Measurements from ENCODE around the gene LEP. TPM values are rescaled to one million over a fixed set of nuclear protein-coding genes. Genes with fewer than 3 reads are reported as not detected.

Gene LEP
- polyA plus RNA-seq, 2 of the 4 experiments (the other 2 are of a cell fraction): not detected

- no peak for FAIRE-seq
- WGBS (ENCODE audit: missing lambda C conversion rate): 95% methylated on average over 10 of the region's 10 CpGs
- Histone ChIP-seq H3K4me1 (no peaks in the 10 kb centered on the region), H3K27ac (no peak overlapping the region), H3K4me2 (no peak overlapping the region), H3K4me3 (no peak overlapping the region), H3K9me3 (no peaks in the 10 kb centered on the region)
- CTCF ChIA-PET: interaction anchor here (1.4 kb wide), 1 partner anchor 85 kb away, joined by 3 read pairs; no protein-coding TSS in a partner anchor
- ATAC-seq: no peak
- no peak for TF ChIP-seq ZNF302 (CRISPR knock-in tag; IDR thresholded peaks at IDR 0.05)
- TF ChIP-seq EP300 (IDR thresholded peaks at IDR 0.05): no peak
- TF ChIP-seq MAZ (IDR thresholded peaks at IDR 0.05; ENCODE audit: borderline replicate concordance, low read depth, low read length): no peak
- TF ChIP-seq HOXA7 (CRISPR knock-in tag; IDR thresholded peaks at IDR 0.05): no peak
- no peak for TF ChIP-seq POLR2AphosphoS2 (conservative IDR thresholded peaks at IDR 0.05; ENCODE audit: low read length)
- no peak for TF ChIP-seq USF2 (IDR thresholded peaks at IDR 0.05)
- TF ChIP-seq EHF (CRISPR knock-in tag; IDR thresholded peaks at IDR 0.05): no peak
- no peak for TF ChIP-seq TFCP2L1 (CRISPR knock-in tag; IDR thresholded peaks at IDR 0.05)
- TF ChIP-seq HOXB13 (CRISPR knock-in tag; IDR thresholded peaks at IDR 0.05; ENCODE audit: low read depth): no peak
- no peak for TF ChIP-seq CHD4 (IDR thresholded peaks at IDR 0.05; ENCODE audit: borderline replicate concordance)
- TF ChIP-seq HES2 (IDR thresholded peaks at IDR 0.05): no peak
- no peak for TF ChIP-seq E2F6 (IDR thresholded peaks at IDR 0.05; ENCODE audit: borderline replicate concordance, low read depth)
- no peak for TF ChIP-seq NPAS2 (CRISPR knock-in tag; IDR thresholded peaks at IDR 0.05; ENCODE audit: borderline replicate concordance)
- no peak for TF ChIP-seq RNF2 (IDR thresholded peaks at IDR 0.05; ENCODE audit: borderline replicate concordance, low read depth)
- TF ChIP-seq SREBF2 (IDR thresholded peaks at IDR 0.05): no peak
- TF ChIP-seq TP53 (CRISPR knock-in tag; IDR thresholded peaks at IDR 0.05): no peak
- TF ChIP-seq NFE2L2 (conservative IDR thresholded peaks at IDR 0.05; ENCODE audit: low read length): no peak
- no peak for TF ChIP-seq FOXS1 (CRISPR knock-in tag; IDR thresholded peaks at IDR 0.05)
- POLR2A ChIA-PET: interaction anchor here (0.7 kb wide), 1 partner anchor 10 kb away, joined by 3 read pairs; no protein-coding TSS in a partner anchor
- DNase-seq (ENCODE audit: low read depth in 1 of 2, low spot score in 1 of 2): no peak
Measured at GRCh38 chr7:128302139-128302538, 61.1 kb downstream of the LEP start.

- TF ChIP-seq FOSB (CRISPR knock-in tag; IDR thresholded peaks at IDR 0.05): no peak
- no peak for TF ChIP-seq MAFK (IDR thresholded peaks at IDR 0.05; ENCODE audit: partially characterized antibody)
- TF ChIP-seq E2F6 (IDR thresholded peaks at IDR 0.05; ENCODE audit: borderline replicate concordance, low read depth): no peak
- TF ChIP-seq HMGXB4 (CRISPR knock-in tag; IDR thresholded peaks at IDR 0.05; ENCODE audit: borderline replicate concordance): no peak
- TF ChIP-seq PHF8 (IDR thresholded peaks at IDR 0.05; ENCODE audit: borderline replicate concordance, low read depth): no peak
- no peak for TF ChIP-seq MYC (IDR thresholded peaks at IDR 0.05; ENCODE audit: borderline replicate concordance, low read length)
- TF ChIP-seq NPAS2 (CRISPR knock-in tag; IDR thresholded peaks at IDR 0.05; ENCODE audit: borderline replicate concordance): no peak
- TF ChIP-seq ZSCAN20 (CRISPR knock-in tag; IDR thresholded peaks at IDR 0.05): no peak
- TF ChIP-seq BCL3 (IDR thresholded peaks at IDR 0.05): no peak
- TF ChIP-seq EHF (CRISPR knock-in tag; IDR thresholded peaks at IDR 0.05): no peak
- no peak for TF ChIP-seq TP53 (CRISPR knock-in tag; IDR thresholded peaks at IDR 0.05)
- TF ChIP-seq RARB (CRISPR knock-in tag; IDR thresholded peaks at IDR 0.05): no peak
- no peak for TF ChIP-seq REST (IDR thresholded peaks at IDR 0.05)
- H3K27ac ChIP-seq: no peak overlapping the region
- ATAC-seq: no peak
- H3K4me3 ChIP-seq: no peak overlapping the region
- ChIA-PET POLR2A (no interaction called here), CTCF (interaction anchor here (0.8 kb wide), 1 partner anchor 19 kb away, joined by 6 read pairs; no protein-coding TSS in a partner anchor)
- H3K4me2 ChIP-seq: no peak overlapping the region
- DNase-seq (ENCODE audit: low read depth in 1 of 2, low spot score in 1 of 2): no peak
- FAIRE-seq: no peak
- 97% methylated on average over 2 of the region's 2 CpGs for WGBS (ENCODE audit: missing lambda C conversion rate)
- H3K4me1 ChIP-seq: no peaks in the 10 kb centered on the region
- H3K9me3 ChIP-seq: no peaks in the 10 kb centered on the region
Measured at GRCh38 chr7:128303133-128303532, 62.1 kb downstream of the LEP start.

All from A549 (cell line).